ENCODE data around the gene CADPS.

DNA sequence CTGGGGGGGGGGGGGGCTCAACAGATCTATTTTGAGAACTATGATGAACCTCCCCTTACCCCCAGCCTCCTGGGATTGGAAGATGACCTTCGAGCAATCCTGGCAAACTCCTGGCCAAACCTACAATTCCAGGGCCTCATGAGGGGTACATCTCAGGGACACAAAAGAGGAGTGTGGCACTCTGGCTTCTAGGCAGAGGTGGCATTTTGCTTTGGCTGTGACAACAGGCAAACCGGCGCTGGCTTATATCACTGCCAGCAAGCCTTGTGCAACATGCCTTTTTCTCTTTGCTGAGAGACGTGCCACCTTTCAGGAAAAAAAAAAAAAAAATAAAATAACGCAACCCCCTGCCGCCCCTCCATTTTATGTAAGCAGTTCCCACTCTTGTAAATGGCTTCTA lies 470.1 kb downstream of the CADPS start:
- TF ChIP-seq, protein P1, sequence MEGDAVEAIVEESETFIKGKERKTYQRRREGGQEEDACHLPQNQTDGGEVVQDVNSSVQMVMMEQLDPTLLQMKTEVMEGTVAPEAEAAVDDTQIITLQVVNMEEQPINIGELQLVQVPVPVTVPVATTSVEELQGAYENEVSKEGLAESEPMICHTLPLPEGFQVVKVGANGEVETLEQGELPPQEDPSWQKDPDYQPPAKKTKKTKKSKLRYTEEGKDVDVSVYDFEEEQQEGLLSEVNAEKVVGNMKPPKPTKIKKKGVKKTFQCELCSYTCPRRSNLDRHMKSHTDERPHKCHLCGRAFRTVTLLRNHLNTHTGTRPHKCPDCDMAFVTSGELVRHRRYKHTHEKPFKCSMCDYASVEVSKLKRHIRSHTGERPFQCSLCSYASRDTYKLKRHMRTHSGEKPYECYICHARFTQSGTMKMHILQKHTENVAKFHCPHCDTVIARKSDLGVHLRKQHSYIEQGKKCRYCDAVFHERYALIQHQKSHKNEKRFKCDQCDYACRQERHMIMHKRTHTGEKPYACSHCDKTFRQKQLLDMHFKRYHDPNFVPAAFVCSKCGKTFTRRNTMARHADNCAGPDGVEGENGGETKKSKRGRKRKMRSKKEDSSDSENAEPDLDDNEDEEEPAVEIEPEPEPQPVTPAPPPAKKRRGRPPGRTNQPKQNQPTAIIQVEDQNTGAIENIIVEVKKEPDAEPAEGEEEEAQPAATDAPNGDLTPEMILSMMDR (conservative IDR thresholded peaks at IDR 0.05; ENCODE audit: low read depth, low read length) = no peak
- TF ChIP-seq EZH2 (IDR thresholded peaks at IDR 0.05; ENCODE audit: borderline replicate concordance, low read depth, low read length, poor library complexity, severe bottlenecking) = no peak

Measured in A673 (cell line).